ENCODE measurements around the gene ZNF592. TPM values are rescaled to one million over a fixed set of nuclear protein-coding genes. Genes with fewer than 3 reads are reported as not detected.

Gene ZNF592
- total and polyA plus RNA-seq, 9 of the 15 experiments (the other 6 are each of a cell fraction or from before 2014, with no cell fraction given), result 0.88 to 23.8 (median 7.4) TPM

DNA sequence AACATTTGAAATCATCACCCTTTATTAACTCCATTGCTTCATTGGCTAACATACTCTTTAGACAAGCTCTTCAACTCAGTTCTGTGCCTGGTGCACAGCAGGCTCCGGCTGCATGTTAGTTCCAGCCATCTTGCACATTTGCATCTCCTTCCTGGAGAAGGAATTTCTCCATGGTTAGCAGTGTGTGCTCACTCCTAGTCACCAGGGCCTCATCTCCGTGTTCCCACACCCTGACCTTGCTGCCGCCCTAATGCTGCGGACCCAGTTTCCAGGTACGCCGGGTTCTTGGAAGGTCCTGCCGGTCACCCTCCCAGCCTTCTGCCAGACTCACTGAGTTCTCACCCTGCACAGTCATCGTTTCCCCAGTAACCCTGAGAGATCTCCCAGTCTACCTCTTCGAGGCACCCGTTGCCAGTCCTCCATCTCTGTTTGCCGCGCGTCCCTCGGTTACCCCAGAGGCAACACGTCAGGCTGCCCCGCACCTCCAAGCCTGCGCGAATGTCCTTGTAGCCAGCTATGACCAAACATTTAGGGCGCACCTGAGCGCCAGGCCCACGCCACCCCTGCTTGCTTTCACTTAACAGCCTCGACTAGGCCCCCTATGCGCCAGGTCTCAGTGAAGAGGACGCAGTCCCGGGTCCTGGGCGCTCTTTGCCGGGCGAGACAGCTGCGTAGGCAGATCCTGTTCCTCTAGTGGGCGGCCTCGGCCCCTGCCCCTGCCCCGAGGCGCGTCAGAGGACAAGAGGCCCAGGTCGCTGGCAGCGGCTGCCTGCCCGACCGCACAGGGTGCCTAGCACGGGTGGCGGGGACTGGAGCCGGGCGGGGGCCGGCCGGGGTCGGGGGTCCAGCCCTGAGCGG is 747 bp upstream of the ZNF592 start (continued):
- TF ChIP-seq, protein P1, sequence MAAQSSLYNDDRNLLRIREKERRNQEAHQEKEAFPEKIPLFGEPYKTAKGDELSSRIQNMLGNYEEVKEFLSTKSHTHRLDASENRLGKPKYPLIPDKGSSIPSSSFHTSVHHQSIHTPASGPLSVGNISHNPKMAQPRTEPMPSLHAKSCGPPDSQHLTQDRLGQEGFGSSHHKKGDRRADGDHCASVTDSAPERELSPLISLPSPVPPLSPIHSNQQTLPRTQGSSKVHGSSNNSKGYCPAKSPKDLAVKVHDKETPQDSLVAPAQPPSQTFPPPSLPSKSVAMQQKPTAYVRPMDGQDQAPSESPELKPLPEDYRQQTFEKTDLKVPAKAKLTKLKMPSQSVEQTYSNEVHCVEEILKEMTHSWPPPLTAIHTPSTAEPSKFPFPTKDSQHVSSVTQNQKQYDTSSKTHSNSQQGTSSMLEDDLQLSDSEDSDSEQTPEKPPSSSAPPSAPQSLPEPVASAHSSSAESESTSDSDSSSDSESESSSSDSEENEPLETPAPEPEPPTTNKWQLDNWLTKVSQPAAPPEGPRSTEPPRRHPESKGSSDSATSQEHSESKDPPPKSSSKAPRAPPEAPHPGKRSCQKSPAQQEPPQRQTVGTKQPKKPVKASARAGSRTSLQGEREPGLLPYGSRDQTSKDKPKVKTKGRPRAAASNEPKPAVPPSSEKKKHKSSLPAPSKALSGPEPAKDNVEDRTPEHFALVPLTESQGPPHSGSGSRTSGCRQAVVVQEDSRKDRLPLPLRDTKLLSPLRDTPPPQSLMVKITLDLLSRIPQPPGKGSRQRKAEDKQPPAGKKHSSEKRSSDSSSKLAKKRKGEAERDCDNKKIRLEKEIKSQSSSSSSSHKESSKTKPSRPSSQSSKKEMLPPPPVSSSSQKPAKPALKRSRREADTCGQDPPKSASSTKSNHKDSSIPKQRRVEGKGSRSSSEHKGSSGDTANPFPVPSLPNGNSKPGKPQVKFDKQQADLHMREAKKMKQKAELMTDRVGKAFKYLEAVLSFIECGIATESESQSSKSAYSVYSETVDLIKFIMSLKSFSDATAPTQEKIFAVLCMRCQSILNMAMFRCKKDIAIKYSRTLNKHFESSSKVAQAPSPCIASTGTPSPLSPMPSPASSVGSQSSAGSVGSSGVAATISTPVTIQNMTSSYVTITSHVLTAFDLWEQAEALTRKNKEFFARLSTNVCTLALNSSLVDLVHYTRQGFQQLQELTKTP (IDR thresholded peaks at IDR 0.05; ENCODE audit: low read depth in 1 of 2, partially characterized antibody in 2 of 2), result peak in 1 of 2 experiments; percentile 27
- TF ChIP-seq EWSR1 (IDR thresholded peaks at IDR 0.05; ENCODE audit: borderline replicate concordance, low read depth, partially characterized antibody) (no peak), GATAD2B (IDR thresholded peaks at IDR 0.05; ENCODE audit: borderline replicate concordance) (no peak), ZNF583 (CRISPR knock-in tag; IDR thresholded peaks at IDR 0.05) (no peak), TAF9B (IDR thresholded peaks at IDR 0.05; ENCODE audit: partially characterized antibody) (no peak), SMARCA4 (IDR thresholded peaks at IDR 0.05) (no peak), ZNF124 (CRISPR knock-in tag; IDR thresholded peaks at IDR 0.05) (no peak), LCOR (CRISPR knock-in tag; IDR thresholded peaks at IDR 0.05) (no peak), BCOR (IDR thresholded peaks at IDR 0.05) (peak; percentile 62), ZNF77 (CRISPR knock-in tag; IDR thresholded peaks at IDR 0.05) (no peak), NR2C2 (CRISPR knock-in tag; IDR thresholded peaks at IDR 0.05) (no peak), NR2C2 (tag; IDR thresholded peaks at IDR 0.05) (peak; percentile 78; the same call in 1 of the 2 replicates), ZNF324 (CRISPR knock-in tag; IDR thresholded peaks at IDR 0.05) (no peak), BRD4 (IDR thresholded peaks at IDR 0.05) (no peak), POLR2AphosphoS5 (IDR thresholded peaks at IDR 0.05; ENCODE audit: control insufficient read depth, insufficient read depth, low read depth, low read length) (no peak), KDM5B (IDR thresholded peaks at IDR 0.05; ENCODE audit: insufficient replicate concordance, low read depth, low read length) (peak; percentile 34), PURB (CRISPR knock-in tag; IDR thresholded peaks at IDR 0.05; ENCODE audit: low read depth) (no peak)
- TF ChIP-seq, protein P2, sequence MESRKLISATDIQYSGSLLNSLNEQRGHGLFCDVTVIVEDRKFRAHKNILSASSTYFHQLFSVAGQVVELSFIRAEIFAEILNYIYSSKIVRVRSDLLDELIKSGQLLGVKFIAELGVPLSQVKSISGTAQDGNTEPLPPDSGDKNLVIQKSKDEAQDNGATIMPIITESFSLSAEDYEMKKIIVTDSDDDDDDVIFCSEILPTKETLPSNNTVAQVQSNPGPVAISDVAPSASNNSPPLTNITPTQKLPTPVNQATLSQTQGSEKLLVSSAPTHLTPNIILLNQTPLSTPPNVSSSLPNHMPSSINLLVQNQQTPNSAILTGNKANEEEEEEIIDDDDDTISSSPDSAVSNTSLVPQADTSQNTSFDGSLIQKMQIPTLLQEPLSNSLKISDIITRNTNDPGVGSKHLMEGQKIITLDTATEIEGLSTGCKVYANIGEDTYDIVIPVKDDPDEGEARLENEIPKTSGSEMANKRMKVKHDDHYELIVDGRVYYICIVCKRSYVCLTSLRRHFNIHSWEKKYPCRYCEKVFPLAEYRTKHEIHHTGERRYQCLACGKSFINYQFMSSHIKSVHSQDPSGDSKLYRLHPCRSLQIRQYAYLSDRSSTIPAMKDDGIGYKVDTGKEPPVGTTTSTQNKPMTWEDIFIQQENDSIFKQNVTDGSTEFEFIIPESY (CRISPR knock-in tag; IDR thresholded peaks at IDR 0.05), result no peak
- TF ChIP-seq, protein P3, sequence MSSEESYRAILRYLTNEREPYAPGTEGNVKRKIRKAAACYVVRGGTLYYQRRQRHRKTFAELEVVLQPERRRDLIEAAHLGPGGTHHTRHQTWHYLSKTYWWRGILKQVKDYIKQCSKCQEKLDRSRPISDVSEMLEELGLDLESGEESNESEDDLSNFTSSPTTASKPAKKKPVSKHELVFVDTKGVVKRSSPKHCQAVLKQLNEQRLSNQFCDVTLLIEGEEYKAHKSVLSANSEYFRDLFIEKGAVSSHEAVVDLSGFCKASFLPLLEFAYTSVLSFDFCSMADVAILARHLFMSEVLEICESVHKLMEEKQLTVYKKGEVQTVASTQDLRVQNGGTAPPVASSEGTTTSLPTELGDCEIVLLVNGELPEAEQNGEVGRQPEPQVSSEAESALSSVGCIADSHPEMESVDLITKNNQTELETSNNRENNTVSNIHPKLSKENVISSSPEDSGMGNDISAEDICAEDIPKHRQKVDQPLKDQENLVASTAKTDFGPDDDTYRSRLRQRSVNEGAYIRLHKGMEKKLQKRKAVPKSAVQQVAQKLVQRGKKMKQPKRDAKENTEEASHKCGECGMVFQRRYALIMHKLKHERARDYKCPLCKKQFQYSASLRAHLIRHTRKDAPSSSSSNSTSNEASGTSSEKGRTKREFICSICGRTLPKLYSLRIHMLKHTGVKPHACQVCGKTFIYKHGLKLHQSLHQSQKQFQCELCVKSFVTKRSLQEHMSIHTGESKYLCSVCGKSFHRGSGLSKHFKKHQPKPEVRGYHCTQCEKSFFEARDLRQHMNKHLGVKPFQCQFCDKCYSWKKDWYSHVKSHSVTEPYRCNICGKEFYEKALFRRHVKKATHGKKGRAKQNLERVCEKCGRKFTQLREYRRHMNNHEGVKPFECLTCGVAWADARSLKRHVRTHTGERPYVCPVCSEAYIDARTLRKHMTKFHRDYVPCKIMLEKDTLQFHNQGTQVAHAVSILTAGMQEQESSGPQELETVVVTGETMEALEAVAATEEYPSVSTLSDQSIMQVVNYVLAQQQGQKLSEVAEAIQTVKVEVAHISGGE (CRISPR knock-in tag; IDR thresholded peaks at IDR 0.05), result no peak

Data from K562 (cell line).